Thymus (tissue), 11 donors: Measurements from ENCODE around the gene ACER3. TPM values are rescaled to one million over a fixed set of nuclear protein-coding genes. Genes with fewer than 3 reads are reported as not detected.
"Not testable (repeated sequence)": the region's sequence is repeated elsewhere in the genome, so short reads cannot be mapped to it uniquely, and the experiment has no call there.

Experiments used
- DNase-seq, 9 donors: peaks; one replicate each; pipeline ENCODE4 v3.0.0-alpha.2; 2013; ENCODE audit warnings: low spot score in 9 of 9, low read depth in 6 of 9, missing footprints in 1 of 9
- H3K27ac ChIP-seq, 2 donors: one replicate each; pipeline ENCODE4 v1.5.1; 2013; ENCODE audit warnings: control low read depth in 1 of 2, low read depth in 1 of 2, low read length in 1 of 2, mild to moderate bottlenecking in 1 of 2, moderate library complexity in 1 of 2
- H3K27me3 ChIP-seq, 2 donors: one replicate each; pipeline ENCODE4 v1.5.1; 2013; ENCODE audit warnings: low read length in 1 of 2; ENCODE audit not compliant: control insufficient read depth in 2 of 2, insufficient read depth in 1 of 2
- H3K36me3 ChIP-seq, 2 donors: one replicate each; pipeline ENCODE4 v1.5.1; 2013; ENCODE audit warnings: low read length in 1 of 2, mild to moderate bottlenecking in 1 of 2, moderate library complexity in 1 of 2; ENCODE audit not compliant: control insufficient read depth in 2 of 2, insufficient read depth in 2 of 2
- H3K4me1 ChIP-seq, 2 donors: one replicate each; pipeline ENCODE4 v1.5.1; 2013; ENCODE audit warnings: low read length in 2 of 2; ENCODE audit not compliant: control insufficient read depth in 2 of 2, insufficient read depth in 2 of 2
- H3K4me3 ChIP-seq, 2 donors: one replicate each; pipeline ENCODE4 v1.5.1; 2013; ENCODE audit warnings: low read length in 2 of 2, control low read depth in 1 of 2, mild to moderate bottlenecking in 1 of 2
- H3K9me3 ChIP-seq, 2 donors: one replicate each; pipeline ENCODE4 v1.5.1; 2013; ENCODE audit warnings: low read length in 1 of 2, mild to moderate bottlenecking in 1 of 2; ENCODE audit not compliant: control insufficient read depth in 2 of 2, insufficient read depth in 1 of 2
- WGBS: extraction: QIAGEN DNeasy Blood & Tissue Kit; methylation state at CpG from one replicate; pipeline ENCODE4 v1.1.7; 2013; 5-methylcytosine and 5-hydroxymethylcytosine counted together
- polyA plus RNA-seq: library from polyadenylated mRNA; stranded (reverse); fragments of 200-250 nt; gene quantifications from one replicate; pipeline ENCODE4 v1.2.3, GENCODE V29; 2013
- total RNA-seq: library from RNA; stranded (reverse); fragments of 120-200 nt; gene quantifications from one replicate; pipeline ENCODE4 v1.2.4, GENCODE V29; 2013
- donor health status: healthy.

ACER3 gene
- total and polyA plus RNA-seq, 2 donors = 4.2 to 4.8 TPM

DNA sequence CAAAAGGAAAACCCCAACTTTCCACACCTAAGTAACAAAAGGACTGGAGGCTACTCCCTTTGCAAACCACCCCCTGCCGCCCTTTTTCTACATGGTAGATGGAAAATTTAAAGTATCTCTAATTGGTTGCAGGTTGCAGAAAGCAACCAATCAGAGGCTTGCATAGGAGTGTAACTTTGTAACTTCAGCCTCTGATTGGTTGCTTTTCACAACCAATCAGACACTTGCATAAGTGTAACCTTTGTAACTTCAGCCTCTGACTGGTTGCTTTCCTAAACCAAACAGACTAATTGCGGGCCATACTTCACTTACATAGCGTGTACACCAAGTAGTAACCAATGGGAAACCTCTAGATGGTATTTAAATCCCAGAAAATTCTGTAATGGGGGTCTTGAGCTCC lies 16.8 kb upstream of the ACER3 start:
- Histone ChIP-seq H3K27me3 (peaks cover 0 to 4% of the 10 kb centered on the region in 2 donors), H3K9me3 (peaks cover 0 to 3% of the 10 kb centered on the region in 2 donors), H3K4me3 (no peak overlapping the region), H3K4me1 (no peaks in the 10 kb centered on the region), H3K27ac (no peak overlapping the region), H3K36me3 (no peaks in the 10 kb centered on the region)
- 94% methylated on average over 3 of the region's 3 CpGs for WGBS
- DNase-seq = no peak

DNA sequence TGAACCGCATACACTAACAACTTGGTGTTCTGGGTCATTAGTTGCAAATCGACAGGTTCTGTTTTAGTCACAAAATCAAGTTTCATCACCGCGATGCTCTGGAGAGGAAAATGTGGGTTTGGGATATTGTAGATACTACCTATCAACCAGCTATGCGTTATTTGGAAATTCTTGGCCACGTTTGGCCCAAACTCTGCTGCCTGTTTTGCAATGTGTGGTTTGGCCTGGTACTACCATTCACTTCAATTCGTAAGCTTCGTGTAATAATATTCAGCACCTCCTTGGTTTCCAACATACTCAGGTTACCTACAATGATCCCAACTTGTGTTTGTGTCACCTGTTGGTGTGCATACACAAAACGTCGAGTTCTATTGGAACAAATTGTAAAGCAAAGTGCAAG lies 16.2 kb upstream of the ACER3 start:
- H3K27me3 ChIP-seq = peaks cover 0 to 2% of the 10 kb centered on the region in 2 donors
- H3K4me3 ChIP-seq = no peak overlapping the region
- H3K9me3 ChIP-seq = peaks cover 0 to 3% of the 10 kb centered on the region in 2 donors
- no peak overlapping the region for H3K27ac ChIP-seq
- WGBS = 90% methylated on average over 10 of the region's 10 CpGs
- no peaks in the 10 kb centered on the region for H3K4me1 ChIP-seq
- DNase-seq = no peak
- no peaks in the 10 kb centered on the region for H3K36me3 ChIP-seq

DNA sequence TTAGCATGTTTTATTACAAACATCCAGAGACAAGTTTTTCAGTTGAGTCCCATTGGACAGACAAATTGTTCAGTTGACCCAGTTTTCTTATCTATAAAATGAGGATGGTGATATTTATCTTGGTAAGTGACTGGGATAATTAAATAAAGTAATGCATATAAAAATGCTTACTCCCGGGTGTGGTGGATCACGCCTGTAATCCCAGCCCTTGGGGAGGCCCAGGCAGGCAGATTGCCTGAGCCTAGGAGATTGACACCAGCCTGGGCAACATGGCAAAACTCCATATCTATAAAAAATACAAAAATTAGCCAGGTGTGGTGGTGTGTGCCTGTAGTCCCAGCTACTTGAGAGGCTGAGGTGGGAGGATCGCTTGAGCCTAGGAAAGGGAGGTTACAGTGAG lies 15.6 kb upstream of the ACER3 start:
- no peaks in the 10 kb centered on the region for H3K36me3 ChIP-seq
- H3K27ac ChIP-seq = no peak overlapping the region
- peaks cover 0 to 2% of the 10 kb centered on the region in 2 donors for H3K27me3 ChIP-seq
- H3K4me3 ChIP-seq = no peak overlapping the region
- WGBS = 99% methylated on average over 3 of the region's 3 CpGs
- no peak for DNase-seq
- no peaks in the 10 kb centered on the region for H3K4me1 ChIP-seq
- peaks cover 0 to 3% of the 10 kb centered on the region in 2 donors for H3K9me3 ChIP-seq

DNA sequence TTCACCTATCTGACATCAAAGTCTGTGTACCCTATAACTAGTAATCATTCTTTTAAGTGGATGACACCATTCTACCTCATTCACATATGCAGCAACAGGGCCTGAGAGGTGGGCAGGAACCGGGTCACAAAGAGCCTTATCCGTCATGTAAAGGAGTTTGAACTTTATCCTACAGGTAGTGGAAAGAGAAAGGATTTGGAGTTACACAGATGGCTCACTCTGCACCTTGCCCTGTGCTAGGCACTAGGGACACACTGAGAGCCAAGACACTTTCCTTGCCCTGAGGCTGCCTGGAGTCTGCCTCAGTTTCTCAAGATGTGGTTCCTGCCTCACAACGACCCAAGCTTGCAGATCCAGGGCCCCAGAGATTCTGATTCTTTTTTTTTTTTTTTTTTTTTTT lies 14.3 kb upstream of the ACER3 start:
- no peaks in the 10 kb centered on the region for H3K9me3 ChIP-seq
- 94% methylated on average over 3 of the region's 3 CpGs for WGBS
- H3K4me1 ChIP-seq = no peaks in the 10 kb centered on the region
- no peak overlapping the region for H3K4me3 ChIP-seq
- H3K27me3 ChIP-seq = no peaks in the 10 kb centered on the region
- no peak for DNase-seq
- no peak overlapping the region for H3K27ac ChIP-seq
- no peaks in the 10 kb centered on the region for H3K36me3 ChIP-seq

DNA sequence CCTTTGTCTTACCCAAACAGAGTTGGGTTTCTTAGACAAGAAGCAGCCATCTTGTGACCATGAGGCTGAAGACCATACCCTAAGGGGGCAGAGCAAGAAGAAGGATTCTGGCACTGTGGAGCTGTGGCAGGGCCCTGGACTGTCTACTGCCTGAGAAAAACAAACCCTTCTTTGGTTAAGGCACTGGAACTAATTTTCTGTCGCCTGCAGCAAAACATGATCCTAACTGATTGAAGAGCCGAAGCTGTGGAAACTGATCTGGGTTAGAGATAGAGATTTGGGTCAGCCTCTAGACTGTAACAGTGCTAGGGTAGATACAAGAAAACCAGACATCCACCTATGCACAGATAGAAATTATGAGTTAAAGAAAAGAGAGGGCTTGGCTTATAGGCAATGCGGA lies 11.3 kb upstream of the ACER3 start:
- no peaks in the 10 kb centered on the region for H3K36me3 ChIP-seq
- DNase-seq = no peak
- 97% methylated on average over 3 of the region's 3 CpGs for WGBS

DNA sequence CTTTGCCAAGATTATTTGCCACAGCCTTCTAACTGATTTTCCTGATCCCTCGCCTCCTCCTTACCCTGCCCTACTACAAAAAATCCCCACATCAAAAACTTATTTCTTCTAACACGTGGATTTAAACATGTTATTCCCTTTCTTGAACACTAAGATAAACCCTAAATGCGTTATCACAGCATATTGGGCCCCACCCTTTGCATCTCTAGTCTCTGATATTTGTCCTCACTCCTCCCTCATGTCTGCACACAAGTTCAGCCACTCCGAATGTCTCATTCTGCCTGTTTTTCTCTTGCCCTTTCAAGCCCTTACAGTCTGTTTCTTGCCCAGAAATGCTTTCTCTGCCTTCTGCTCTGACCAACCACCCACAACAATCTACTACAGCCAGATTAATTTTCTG lies 10.6 kb upstream of the ACER3 start:
- Histone ChIP-seq H3K27ac (no peak overlapping the region), H3K36me3 (no peaks in the 10 kb centered on the region), H3K4me1 (no peaks in the 10 kb centered on the region), H3K9me3 (no peaks in the 10 kb centered on the region), H3K4me3 (no peak overlapping the region), H3K27me3 (no peaks in the 10 kb centered on the region)
- DNase-seq = no peak
- 87% methylated on average over 4 of the region's 4 CpGs for WGBS

More for the DNA sequence above, 11.3 kb upstream of the ACER3 start:
- Histone ChIP-seq H3K4me3 (no peak overlapping the region), H3K27me3 (no peaks in the 10 kb centered on the region), H3K27ac (no peak overlapping the region), H3K9me3 (no peaks in the 10 kb centered on the region), H3K4me1 (no peaks in the 10 kb centered on the region)

DNA sequence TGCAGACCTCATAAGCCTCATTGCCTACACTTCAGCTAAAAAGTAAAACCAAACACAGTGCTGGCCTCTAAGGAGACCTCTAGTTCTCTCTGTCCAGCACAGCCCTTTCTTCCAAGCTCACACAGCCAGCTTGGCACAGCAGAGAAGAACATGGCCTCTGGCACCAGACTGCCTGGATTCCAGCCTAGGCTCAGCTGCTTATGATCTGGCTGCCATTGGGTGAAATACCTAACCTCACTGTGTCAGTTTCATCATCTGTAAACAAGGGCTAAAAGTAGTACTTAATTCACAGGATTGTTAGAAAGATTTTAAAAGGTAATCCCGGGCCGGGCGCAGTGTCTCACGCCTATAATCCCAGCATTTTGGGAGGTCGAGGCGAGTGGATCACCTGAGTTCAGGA lies 9.9 kb upstream of the ACER3 start:
- WGBS = 98% methylated on average over 6 of the region's 6 CpGs
- H3K36me3 ChIP-seq = no peaks in the 10 kb centered on the region
- no peak overlapping the region for H3K27ac ChIP-seq
- H3K4me3 ChIP-seq = no peak overlapping the region
- no peak for DNase-seq
- H3K27me3 ChIP-seq = no peaks in the 10 kb centered on the region
- no peaks in the 10 kb centered on the region for H3K4me1 ChIP-seq
- H3K9me3 ChIP-seq = no peaks in the 10 kb centered on the region

DNA sequence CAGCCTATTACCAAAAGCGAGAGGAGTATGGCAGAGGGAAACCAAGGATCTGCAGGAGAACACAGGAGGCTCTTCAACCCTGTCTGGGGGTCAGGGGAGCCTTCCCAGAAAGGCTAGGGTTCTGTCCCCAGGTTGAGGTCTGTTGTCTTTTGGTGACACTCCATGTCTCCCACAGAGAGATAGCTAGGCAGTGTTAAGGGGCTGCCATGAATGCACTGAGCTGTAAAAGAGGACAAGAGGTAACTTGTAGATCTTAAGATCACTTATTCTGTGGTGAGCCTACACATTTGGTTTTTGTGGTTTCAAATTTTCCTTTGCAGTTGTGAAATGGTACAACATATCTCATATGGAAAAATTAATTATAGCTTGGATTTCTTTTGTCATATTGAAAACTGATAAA lies 6.0 kb upstream of the ACER3 start:
- Histone ChIP-seq H3K27me3 (no peaks in the 10 kb centered on the region), H3K27ac (no peak overlapping the region), H3K9me3 (no peaks in the 10 kb centered on the region), H3K4me3 (no peak overlapping the region), H3K36me3 (no peaks in the 10 kb centered on the region), H3K4me1 (no peaks in the 10 kb centered on the region)
- no peak for DNase-seq
- WGBS = 98% methylated on average over 1 of the region's 1 CpG

DNA sequence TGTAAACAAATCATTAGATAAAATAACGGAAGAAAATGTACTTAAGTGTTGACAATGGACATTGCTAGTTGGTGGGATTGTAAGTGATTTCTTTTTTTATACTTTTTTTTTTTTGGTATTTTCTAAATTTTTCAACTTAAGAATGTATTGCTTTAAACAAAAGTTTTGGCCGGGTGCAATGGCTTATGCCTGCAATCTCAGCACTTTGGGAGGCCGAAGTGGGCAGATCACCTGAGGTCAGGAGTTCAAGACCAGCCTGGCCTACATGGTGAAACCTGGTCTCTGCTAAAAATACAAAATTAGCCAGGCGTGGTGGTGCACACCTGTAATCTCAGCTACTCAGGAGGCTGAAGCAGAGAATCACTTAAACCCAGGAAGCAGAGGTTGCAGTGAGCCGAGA lies 5.0 kb upstream of the ACER3 start:
- WGBS = 97% methylated on average over 5 of the region's 5 CpGs
- DNase-seq, H3K27ac ChIP-seq: not testable (repeated sequence)

DNA sequence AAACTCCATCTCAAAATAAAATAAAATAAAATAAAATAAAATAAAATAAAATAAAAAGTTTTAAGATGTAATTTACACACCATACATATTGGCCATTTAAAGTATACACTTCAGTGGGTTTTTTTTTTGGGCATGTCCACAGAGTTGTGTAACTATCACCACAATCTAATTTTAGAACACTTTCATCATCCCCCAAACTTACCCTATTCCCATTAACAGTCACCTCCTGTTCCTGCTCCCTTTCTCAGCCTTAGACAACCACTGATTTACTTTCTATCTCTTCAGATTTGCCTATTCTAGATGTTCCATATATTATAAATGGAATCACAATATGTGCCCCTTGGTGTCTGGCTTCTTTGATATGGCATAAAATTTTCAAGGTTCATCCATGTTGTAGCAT lies 4.6 kb upstream of the ACER3 start:
- Histone ChIP-seq H3K4me1 (peaks cover 3 to 8% of the 10 kb centered on the region in 2 donors), H3K9me3 (no peaks in the 10 kb centered on the region), H3K27ac (no peak overlapping the region), H3K27me3 (no peaks in the 10 kb centered on the region), H3K36me3 (no peaks in the 10 kb centered on the region), H3K4me3 (no peak overlapping the region)
- DNase-seq = no peak

More for the DNA sequence above, 5.0 kb upstream of the ACER3 start:
- H3K9me3 ChIP-seq, H3K4me3 ChIP-seq, H3K4me1 ChIP-seq, H3K27me3 ChIP-seq, H3K36me3 ChIP-seq: not testable (repeated sequence)
